Measurements from ENCODE around the gene HS3ST6.

GRCh38 chr16:1942810-1943726 lies 24.9 kb upstream of the HS3ST6 start, which contains the start of gene MSRB1:
- TF ChIP-seq USF2 (CRISPR knock-in tag; IDR thresholded peaks at IDR 0.05): no peak; the same call in 1 of the 2 replicates
- peak; percentile 59 for TF ChIP-seq NFYB (CRISPR knock-in tag; conservative IDR thresholded peaks at IDR 0.05; ENCODE audit: low read depth)
- TF ChIP-seq ESRRA (CRISPR knock-in tag; IDR thresholded peaks at IDR 0.05; ENCODE audit: borderline replicate concordance): peak; percentile 47; the same call in 1 of the 2 replicates
- TF ChIP-seq CTCF (IDR thresholded peaks at IDR 0.05): no peak
- TF ChIP-seq SMAD3 (CRISPR knock-in tag; IDR thresholded peaks at IDR 0.05; ENCODE audit: borderline replicate concordance): peak; percentile 75; the same call in 1 of the 2 replicates
- no peak for TF ChIP-seq ZNF281 (CRISPR knock-in tag; IDR thresholded peaks at IDR 0.05)
- TF ChIP-seq IRF2 (CRISPR knock-in tag; IDR thresholded peaks at IDR 0.05; ENCODE audit: borderline replicate concordance, low read depth): no peak
- no peak for TF ChIP-seq AFF4 (CRISPR knock-in tag; IDR thresholded peaks at IDR 0.05; ENCODE audit: borderline replicate concordance)
- no peak for TF ChIP-seq NFATC4 (CRISPR knock-in tag; IDR thresholded peaks at IDR 0.05)
- TF ChIP-seq ZBTB21 (CRISPR knock-in tag; IDR thresholded peaks at IDR 0.05; ENCODE audit: borderline replicate concordance): peak; percentile 78; the same call in 1 of the 2 replicates
- TF ChIP-seq USF1 (CRISPR knock-in tag; IDR thresholded peaks at IDR 0.05): peak; percentile 49; the same call in 1 of the 2 replicates
- TF ChIP-seq ZNF512 (CRISPR knock-in tag; IDR thresholded peaks at IDR 0.05; ENCODE audit: borderline replicate concordance): no peak
- TF ChIP-seq NR2C2 (CRISPR knock-in tag; IDR thresholded peaks at IDR 0.05): no peak; the same call in 1 of the 2 replicates

All from WTC11 (cell line).